Left renal cortex interstitium (tissue), 4 donors: ENCODE results near the gene EIF1B. TPM values are rescaled to one million over a fixed set of nuclear protein-coding genes. Genes with fewer than 3 reads are reported as not detected.

Experiments
- DNase-seq, 4 donors: peaks; one replicate each; pipeline ENCODE4 v3.0.0-alpha.2; 2013; ENCODE audit warnings: low read depth in 4 of 4, low spot score in 2 of 4, missing footprints in 1 of 4
- polyA plus RNA-seq, 4 donors: library from polyadenylated mRNA; unstranded; fragments of 120-200 nt; gene quantifications; one replicate each; pipeline ENCODE4 v1.2.1, GENCODE V29; 2013; ENCODE audit not compliant: insufficient read length in 4 of 4

The EIF1B gene
- polyA plus RNA-seq, 4 donors, result 113 to 130 (median 120) TPM

DNA sequence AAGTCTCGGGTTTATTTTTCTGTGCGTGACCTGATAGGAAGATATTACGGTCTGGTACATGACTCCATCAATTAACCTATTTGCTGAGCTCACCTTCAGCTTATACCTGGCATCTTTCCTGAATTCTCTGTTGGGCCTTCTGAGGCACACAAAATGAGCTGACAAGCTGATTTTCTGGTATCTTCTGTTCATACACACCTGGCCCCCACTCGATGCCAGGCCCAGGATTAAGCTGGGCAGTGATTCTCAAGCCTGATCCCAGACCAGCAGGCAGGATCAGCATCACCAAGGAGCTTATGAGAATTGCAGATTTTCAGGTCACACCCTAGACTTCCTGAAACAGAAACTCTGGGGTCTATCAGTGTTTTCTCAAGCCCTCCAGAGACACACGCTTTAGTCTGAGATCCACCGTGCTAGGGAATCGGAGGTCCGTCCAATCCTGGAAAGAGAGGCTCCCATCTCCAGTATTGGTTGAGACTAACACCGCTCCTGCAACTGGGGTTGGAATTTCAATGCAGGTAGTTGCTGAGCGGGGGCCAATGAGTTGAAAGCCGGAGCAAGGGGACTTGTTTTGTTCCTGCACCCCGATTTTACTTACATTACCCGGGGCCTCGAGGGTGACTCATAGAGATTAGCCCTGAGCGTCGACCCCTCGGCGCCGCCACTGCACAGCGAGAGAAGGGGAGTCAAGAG, 636 bp upstream of the EIF1B start:
- DNase-seq, result no peak

DNA sequence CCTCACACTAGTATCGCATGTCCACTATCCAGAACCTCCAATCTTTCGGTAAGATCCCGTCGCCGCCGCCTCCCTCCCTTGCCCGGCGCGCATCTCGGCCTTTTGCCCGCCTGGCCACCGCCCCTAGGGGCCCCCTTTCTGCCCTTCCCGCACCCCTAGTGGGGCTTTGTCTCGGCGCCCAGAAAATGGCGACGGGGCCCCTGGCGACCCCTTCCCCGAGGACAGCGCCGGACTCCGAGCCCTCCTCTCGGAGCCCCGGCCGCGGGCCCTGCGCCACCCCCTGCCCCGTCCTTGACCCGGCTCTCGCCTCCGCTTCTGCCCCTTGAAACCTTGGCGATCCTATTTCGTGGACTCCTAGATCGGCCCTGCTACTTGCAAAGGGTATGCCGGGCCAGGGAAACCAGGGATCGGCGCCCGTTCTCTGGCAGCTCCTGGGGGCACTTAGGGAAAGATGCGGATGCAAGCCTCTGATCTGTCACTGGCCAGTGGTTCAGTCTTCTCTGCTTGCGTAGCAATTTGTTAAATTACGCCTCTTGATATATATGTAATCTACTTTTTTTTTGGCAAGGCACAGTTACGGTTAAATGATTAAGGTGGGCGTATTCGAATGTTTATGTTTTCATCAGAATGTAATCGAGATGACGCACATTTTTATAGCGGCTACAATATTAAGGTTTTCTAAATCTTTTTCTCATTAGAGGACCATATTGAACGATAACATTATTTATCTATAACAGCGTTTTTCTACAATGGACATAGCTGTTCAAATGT, 603 bp downstream of the EIF1B start:
- DNase-seq, result peak in 3 of 4 donors; percentile 27 to 66 (median 58)

DNA sequence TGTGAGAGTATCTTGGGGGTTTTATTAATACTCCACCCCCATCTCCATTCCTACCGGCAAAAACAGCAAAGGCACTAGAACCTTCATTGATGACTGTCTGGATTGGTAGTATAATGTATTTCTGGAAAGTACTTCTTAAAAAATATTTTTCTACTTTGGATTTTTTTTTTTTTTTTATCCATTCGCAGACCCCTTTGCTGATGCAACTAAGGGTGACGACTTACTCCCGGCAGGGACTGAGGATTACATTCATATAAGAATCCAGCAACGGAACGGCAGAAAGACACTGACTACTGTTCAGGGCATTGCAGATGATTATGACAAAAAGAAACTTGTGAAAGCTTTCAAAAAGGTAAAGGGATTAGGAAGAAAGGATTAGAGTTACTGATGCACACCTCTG, 1.2 kb downstream of the EIF1B start:
- peak in 1 of 4 donors; percentile 15 for DNase-seq

DNA sequence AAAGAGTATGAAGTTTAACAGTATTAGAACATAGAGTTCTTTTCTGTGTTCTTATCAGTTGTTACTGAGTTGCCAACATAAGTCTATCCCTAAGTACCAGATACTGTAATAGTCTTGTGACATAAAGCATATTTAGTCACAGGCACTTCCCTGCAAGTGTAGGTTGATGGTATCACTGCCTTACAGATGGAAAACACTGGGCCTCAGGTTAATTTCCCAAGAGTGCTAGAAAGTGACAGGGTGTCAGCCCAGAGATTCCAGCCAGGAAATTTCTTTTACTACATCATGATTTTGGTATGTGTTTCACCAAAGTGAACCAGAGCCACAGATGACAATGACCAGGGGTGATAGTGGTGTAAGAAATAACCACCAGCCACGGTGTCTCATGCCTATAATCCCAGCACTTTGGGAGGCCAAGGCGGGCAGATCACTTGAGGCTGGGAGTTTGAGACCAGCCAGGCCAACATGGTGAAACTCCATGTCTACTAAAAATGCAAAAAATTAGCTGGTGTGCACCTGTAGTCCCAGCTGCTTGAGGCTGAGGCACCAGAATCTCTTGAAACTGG, 3.2 kb downstream of the EIF1B start:
- no peak for DNase-seq

DNA sequence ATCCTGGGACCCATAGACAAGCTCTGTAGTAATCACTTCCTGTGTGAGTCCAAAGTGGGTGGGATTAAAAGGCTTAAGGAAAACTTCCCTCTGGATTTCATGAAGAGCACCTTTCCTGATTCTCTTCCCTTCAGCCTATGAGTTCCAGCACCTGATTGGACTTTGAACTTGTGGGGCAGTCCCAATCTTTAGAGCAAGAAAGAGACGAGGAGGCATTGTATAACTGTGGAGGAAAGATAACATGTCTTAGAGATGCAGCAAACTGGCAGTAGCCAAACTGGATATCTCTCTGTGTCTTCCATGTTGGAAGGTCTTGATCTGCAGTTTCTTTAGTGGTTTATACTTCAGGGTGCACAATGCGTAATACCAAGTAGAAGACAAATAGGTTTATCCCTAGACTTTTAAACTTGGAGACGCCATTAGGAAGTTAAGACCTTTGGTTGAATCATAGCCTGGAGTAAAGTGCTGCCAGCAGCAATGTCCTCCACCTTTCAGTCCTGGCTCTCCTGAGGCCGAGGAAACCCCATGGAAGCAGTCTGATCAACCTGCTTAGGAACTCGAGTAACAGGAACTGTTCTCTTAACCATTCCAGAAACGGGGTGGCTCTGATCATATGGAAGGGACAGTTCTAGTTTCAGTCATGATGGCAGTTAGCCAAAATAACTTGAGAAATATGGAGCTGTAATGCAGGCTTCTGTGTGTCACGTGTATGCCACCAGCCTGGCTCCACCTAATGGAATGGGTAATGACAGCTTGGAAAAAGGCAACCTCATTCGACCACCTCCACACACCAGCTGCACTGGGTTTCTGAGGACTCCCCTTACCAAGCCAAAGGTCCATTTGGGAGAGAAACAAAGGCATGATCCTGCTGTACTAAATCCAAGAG, 4.7 kb downstream of the EIF1B start:
- no peak for DNase-seq

DNA sequence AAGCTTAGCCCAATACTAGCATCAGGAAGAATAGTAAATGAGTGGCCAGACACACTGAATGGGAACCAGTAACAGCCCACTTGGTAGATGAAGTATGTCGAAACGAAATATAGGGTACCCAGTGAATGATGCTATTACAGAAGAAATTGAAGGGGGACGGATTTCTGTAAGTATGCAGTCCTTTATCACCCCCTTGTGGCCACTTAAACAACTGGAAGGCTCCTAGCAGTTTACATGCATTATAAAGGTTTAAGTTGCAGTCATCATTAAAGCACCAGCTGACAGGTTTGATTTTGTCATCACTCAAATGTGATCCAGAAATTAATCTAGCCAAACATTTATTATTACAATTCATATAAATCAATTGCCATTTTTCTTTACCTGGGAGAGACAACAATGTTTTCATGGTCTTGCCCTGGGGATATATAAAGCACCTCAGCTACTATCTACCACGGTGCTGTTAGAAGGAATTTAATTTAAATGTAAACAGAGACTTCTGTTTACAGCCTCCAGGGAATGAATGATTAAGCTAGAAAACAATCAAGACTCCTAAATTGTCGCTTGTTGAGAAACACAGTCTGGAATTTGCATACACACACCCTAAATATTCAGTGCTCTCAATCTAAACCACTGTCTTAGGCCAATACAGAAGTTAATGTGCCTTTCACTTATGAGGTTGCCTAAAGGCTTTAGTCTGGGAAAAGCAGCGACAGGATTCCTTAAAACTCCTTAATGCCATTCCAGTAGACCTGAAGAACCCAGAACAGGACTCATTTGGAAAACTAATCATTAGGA, 7.8 kb downstream of the EIF1B start:
- DNase-seq, result peak in 2 of 4 donors; percentile 7 to 37

DNA sequence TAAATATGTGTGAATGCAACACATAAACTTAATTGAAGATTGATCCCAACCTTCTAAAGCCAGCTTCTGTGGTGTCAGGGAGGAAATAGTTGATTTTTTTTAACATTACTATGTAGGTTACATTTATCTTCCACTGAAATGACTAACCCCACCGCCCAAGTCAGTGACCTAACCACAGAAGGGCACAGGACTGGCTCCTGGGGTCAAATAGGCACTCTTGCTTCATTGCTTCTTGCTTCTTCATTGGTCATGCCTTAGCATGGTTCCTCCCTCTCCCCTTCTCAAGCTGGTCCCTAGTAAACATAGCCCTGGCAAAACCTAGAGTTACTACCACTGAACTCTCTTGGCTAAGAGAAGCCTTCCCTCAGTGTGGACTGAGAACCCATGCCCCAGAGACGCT, 12.3 kb downstream of the EIF1B start:
- no peak for DNase-seq

DNA sequence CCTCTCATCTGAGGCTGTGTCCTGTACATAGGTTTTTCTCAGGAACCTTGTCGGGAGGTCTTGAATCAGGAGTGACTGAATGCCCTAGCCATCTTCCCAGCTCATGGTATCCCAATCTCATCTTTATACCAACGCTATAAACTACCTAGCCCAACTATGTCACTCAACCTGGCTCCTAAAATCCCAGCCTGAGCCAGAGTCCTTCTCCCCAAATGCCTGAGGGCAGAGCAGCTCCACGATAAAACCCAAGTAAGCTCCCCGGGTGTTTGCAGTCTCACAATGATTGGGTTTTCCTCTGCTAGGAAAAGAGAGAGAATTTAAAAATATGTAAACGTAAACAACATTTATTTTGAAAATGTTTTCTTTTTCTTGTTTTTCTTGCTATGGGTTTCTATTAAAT, 14.4 kb downstream of the EIF1B start:
- no peak for DNase-seq

DNA sequence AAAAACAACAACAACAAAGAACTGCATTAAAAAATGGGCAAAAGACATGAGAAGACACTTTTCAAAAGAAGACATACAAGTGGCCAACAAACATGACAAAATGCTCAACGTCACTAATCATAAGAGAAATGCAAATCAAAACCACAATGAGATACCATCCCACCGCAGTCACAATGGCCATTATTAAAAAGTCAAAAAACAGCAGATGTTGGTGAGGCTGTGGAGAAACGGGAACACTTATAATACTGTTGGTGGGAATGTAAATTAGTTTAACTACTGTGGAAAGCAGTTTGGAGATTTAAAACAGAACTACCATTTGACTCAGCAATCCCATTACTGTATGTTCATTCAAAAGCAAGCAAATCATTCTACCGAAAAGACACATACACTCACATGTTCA, 15.1 kb downstream of the EIF1B start:
- no peak for DNase-seq

DNA sequence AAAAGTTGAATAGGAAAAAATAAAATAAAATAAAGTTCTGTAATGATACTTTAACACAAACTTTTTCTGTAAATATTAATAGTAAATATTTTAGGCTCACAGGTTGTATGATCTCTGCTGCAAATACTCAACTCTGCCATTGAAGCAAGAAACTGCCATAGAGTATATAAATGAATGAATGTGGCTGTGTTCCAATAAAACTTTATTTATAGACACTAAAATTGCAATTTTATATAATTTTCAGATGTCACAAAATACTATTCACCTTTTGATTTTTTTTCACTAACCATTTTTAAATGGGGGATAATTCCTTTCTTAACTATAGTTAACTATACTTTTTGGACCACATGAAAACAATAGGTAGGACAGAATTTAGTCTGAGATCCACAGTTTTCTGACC, 16.0 kb downstream of the EIF1B start:
- DNase-seq, result no peak

DNA sequence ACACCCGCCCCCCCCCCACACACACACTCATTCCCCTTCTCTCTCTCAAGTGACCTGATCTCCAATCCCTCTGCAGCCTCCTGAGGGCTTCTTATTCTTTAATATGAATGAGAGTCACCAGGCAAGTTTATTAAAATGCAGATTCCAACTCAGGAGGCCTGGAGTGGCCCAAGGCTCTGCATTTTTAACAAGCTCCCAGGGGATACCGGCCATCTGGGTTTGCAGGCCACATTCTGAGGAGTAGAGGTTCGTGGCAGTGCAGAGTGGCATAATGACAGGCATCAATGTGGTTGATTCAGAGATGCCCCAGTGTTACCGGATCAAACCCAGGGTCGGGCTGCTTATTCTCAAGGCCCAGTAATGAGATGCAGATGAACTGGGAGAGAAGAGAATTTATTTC, 18.9 kb downstream of the EIF1B start:
- DNase-seq, result no peak

DNA sequence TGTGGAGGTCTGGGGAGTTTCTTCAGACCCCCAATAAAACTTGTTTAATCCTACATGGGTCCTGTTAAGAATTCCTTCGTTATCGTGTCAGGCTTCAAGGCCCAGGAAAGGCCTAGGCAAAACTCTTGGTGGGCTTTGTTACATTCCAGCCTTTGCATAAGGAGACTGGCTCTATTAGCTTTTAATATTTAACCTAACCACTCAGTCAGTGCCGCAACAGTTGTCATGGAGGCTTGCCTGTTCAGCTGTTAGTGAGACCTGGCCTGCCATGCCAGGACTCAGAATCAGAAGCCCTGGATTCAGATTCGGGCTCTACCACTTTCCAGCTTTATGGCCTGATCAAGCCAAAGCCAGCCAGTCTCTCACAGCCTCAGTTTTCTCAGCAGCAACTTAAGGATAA, 19.6 kb downstream of the EIF1B start:
- DNase-seq, result no peak

DNA sequence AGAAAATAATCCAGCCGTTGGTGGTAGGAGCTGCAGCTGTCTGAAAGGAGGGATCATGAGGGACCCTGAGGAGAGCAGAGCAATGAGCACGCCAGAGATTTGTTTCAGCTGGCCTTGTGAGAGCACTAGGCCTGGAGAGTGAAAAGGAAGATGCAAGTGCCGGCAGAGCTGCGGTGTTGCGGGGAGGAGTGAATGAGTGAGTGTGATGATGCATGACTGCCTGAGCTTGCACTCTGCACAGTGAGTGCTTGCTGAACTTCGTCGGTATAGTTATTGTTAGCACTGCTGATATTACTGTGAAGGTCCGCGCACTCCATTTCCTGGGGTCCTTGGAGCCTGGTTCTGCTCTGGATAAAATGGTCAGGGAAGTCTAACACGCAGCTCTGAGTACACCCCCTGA, 23.2 kb downstream of the EIF1B start:
- DNase-seq, result no peak

DNA sequence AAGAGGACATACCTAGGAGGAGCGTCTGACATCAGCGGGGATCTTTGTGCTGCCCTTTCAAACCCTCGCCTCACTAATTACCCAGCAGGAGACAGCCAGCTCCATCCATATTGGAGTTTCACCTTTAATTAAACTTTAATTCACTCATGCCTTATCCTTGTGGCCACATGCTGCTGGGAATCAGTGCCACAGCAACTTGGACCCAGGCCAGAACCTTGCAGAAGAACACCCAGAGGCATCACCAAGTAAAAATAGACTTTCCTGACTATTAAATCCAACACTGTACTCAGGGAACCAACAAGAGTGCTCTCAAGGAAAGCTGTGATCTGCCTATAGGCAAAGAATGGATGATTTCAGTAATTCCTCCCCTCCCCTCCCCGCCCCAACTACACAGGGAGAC, 23.9 kb downstream of the EIF1B start:
- no peak for DNase-seq

DNA sequence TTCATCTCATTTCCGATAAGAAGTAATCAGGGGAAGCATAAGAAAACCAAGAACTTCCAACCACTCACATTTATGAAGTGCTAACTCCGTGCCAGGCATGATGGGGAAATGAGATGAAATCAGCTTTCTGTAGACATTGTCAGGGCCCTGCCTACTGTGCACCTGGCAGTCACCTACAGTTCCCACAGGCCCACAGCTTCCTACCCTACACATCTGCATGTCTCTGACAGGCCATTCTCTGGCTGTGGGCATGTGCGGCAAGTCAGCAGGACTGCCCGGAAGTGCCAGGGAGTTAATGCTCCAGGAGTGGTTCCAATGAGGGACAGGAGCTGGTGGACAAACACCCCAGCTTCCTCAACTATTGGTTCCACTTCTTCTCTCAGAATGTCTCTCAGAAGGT, 24.3 kb downstream of the EIF1B start:
- no peak for DNase-seq

DNA sequence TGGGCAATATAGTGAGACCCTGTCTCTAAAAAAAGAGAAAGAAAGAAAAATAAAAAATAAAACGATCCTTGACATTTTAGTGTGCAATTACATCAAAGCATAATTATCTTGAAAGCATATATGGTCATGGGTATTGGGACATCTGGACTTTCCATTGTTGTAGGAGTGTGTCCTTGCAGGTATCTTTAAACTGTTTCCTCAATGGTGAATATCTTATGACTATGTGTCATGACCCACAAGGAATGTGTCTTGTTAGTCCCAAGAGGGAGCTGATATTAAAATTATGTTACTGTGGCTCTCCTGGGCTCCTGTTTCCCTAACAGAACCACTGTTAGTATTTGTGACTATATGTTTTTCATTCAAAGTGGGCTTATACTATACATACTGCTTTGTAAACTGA, 26.6 kb downstream of the EIF1B start:
- no peak for DNase-seq

DNA sequence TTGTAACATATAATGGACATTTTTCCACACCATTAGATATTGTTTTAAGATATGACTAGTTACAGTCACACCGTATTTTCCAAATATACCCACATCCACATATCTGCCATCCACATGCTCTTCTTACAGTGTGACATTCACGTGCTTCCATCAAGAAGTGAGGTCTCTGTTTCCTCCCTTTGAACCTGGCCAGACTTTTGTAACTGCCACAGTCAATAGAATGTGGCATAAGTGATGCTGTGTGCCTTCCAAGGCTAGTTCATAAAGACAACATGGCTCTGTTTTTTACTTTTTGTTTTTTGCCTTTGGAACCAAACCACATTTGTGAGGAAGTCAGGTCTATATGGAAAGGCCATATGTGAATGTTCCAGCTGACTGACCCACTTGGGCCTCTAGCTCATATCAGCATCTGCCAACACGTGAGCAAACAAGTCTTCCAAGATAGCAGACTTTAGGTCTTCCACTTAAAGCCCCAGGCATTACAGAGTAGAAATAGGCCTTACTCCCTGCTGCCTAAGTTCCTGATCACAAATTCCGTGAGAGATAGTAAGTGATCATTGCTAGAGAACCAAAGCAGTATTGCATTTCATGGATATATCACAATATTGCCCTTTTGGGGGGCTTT, 27.1 kb downstream of the EIF1B start:
- DNase-seq, result no peak

DNA sequence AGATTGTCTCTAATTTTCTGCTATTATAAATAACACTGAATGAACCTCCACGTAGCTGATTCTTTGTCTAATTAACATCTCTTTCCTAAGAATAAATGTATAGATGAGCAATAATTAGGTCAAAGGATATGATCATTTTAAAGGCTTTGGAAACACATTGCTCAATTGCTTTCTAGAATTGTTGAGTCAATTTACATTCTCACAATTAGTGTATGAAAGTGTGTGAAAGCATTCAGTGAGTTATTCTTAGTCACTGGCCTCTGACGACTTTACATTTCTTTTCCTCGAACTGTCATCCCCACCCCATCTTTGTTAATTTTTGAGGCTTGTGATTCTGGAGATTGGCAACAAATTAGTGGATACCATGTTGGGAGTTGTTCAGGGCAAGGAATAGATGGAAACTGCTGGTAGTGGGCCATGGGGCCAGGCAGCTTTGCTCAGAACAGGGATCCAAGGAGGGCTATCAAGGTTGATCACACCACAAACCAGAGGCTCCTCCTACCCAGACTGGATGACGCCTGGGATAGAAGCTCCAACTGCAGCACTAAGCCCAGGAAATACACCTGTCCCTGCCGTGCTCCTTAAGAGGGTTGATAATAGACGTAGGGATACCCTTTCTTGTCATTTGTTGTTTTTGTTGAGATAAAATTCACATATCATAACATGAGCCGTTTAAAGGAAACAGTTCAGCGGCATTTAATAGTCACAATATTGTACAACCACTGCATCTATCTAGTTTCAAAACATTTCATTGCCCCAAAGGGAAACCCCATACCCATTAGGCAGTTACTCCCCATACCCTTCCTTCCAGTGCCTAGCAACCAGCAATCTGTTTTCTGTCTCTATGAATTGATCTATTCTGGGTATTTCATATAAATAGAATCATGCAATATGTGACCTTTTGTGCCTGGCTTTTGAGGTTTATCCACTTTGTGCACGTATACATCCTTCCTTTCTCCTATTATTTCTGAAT, 27.9 kb downstream of the EIF1B start:
- DNase-seq, result no peak

DNA sequence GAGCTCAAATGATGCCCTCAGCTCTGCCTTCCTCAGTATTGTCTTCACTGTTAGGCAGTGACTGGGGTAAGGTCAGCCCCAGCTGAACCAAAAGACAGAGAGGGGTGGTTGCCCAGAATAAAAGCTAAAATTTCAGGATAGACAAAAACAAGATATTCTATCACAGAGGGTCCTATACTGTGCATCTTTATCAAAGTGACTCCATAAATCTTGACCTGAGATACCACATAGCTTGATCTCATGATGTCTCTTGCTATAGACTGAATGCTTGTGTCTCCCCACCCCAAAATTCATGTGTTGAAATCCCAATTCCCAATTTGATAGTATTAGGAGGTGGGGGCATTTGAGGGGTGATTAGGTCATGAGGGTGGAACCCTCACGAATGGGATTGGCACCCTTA, 30.4 kb downstream of the EIF1B start:
- DNase-seq, result no peak
